ENCODE results near the gene DNAH1.

DNAH1 gene

GRCh38 chr3:52291508-52292181 lies 24.5 kb upstream of the DNAH1 start:
- no peak for ATAC-seq

GRCh38 chr3:52292247-52293065 lies 23.7 kb upstream of the DNAH1 start:
- ATAC-seq, result no peak

GRCh38 chr3:52293491-52294319 lies 22.4 kb upstream of the DNAH1 start:
- ATAC-seq, result no peak

- ATAC-seq, result no peak
Observed at GRCh38 chr3:52294320-52295150, 21.6 kb upstream of the DNAH1 start.

GRCh38 chr3:52295671-52296208 lies 20.4 kb upstream of the DNAH1 start:
- ATAC-seq, result no peak

GRCh38 chr3:52297242-52298148 lies 18.6 kb upstream of the DNAH1 start:
- no peak for ATAC-seq

- ATAC-seq, result no peak
Observed at GRCh38 chr3:52298149-52299098, 17.7 kb upstream of the DNAH1 start.

GRCh38 chr3:52299247-52299878 lies 16.8 kb upstream of the DNAH1 start:
- peak in 1 of 2 donors; percentile 10 for ATAC-seq

- ATAC-seq, result no peak
Observed at GRCh38 chr3:52299879-52300611, 16.1 kb upstream of the DNAH1 start.

GRCh38 chr3:52302426-52303145 lies 13.5 kb upstream of the DNAH1 start:
- no peak for ATAC-seq

- ATAC-seq, result no peak
Observed at GRCh38 chr3:52303811-52304210, 12.3 kb upstream of the DNAH1 start.

GRCh38 chr3:52305926-52306325 lies 10.2 kb upstream of the DNAH1 start:
- no peak for ATAC-seq

- no peak for ATAC-seq
Observed at GRCh38 chr3:52306978-52307377, 9.1 kb upstream of the DNAH1 start.

- no peak for ATAC-seq
Observed at GRCh38 chr3:52308308-52308707, 7.8 kb upstream of the DNAH1 start.

GRCh38 chr3:52310861-52311575 lies 5.1 kb upstream of the DNAH1 start:
- ATAC-seq, result peak; percentile 90 to 91

- ATAC-seq, result no peak
Observed at GRCh38 chr3:52311576-52312119, 4.5 kb upstream of the DNAH1 start.
